EH (cell line): Measurements from ENCODE around the gene EIF6.
A peak's percentile ranks its signal among the peaks of the same experiment; 100 is the strongest.

ENCODE experiments used
- DNase-seq: peaks from one replicate; pipeline ENCODE4 v3.0.0-alpha.2; 2015; ENCODE audit warnings: low read depth

Gene EIF6

DNA sequence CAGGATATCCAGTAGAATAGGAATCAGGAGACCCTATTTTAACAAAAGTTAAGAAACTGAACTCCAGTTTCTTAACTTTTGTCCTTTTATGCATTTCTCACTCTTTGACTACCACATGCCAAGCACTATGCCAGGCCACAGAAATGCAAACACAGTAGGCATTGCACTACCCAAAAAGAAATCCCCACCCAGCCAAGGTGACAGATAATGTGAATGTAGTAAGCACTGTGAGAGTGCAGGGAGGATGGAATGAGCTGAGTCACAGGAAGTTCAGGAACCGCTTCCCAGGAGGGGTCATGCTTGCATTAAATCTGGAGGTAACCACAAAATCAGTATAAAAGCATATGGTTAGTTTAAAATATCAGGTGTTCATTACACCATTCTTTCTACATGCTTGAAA lies 27.7 kb upstream of the EIF6 start:
- peak; percentile 92 for DNase-seq

DNA sequence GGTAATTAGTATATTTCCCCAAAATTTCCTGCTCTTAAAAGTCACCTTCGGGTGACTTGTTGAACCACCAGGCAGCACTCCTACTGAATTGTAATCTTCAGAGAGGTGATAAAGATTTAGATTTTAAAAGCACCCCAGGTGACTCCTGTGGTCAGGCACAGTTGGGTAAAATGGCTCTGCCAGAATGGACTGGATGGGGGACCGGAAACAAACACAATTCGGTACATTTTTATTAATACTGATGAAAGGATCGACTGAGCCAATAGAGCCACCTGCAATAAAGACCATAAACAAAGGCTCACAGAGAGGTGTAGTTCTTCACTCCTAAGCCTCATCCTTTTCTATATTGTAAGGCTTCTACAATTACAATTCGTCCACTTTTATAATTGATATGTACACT lies 27.2 kb upstream of the EIF6 start:
- no peak for DNase-seq

DNA sequence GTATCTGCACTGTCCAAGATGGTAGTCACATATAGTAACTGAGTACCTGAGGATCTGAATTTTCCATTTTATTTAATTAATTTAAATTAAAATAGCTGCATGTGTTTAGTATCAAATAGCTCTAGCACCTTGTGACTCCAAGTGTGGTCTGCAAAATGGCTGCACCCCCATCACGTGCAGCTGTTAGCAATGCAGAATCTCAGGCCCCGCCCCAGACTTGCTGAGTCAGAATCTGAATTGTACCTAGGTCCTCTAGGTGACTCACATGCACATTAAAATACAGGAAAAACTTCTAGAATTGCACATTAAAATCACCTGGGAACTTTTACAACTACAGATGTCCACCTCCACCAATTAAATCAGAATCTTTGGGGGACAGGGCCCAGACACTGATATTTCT lies 26.8 kb upstream of the EIF6 start:
- peak; percentile 54 for DNase-seq

DNA sequence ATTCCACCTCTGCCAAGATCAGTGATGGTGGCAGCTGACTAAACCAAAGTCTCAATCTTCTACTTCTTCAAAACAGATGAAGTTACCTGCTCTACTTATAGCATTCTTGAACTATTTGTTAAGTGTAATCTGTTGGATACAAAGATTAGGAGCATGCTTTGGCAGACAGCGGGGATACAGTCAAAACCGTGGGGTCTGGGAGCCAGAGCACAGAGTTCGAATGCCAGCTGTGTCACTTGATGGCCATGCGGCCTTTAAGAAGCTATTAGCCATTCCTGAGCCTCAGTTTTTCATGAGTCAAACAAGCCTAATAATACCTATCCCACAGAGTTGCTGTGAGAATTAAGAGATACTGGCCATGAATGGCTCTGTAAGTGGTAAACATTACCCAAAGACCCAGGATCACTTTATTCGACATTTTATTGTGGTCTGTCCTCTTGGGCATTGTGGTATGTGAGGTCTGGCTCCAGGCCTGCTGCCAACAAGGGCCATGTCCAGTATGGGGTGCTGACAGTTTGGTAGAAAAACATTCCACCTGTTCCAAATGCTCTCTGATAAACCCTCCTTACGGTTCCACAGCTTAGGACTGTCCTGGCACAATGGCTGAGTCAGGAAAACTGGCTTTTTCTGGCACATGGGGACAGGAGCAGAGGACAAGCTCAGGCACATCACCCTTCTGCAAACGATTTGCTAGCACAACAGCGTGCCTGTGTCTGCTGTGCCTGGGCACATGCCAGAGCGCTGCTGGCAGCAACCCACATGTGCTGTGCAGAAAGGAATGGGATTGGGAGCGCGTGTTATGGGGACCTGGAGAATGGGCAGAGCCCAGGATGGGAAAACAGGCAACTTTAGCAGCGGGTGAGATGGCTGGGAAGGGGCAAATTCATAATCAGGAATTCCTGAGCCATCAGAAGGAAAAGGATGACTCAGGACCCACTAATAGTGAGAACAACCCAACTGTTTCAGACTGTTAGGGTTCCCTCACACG lies 23.4 kb upstream of the EIF6 start:
- peak; percentile 96 for DNase-seq

DNA sequence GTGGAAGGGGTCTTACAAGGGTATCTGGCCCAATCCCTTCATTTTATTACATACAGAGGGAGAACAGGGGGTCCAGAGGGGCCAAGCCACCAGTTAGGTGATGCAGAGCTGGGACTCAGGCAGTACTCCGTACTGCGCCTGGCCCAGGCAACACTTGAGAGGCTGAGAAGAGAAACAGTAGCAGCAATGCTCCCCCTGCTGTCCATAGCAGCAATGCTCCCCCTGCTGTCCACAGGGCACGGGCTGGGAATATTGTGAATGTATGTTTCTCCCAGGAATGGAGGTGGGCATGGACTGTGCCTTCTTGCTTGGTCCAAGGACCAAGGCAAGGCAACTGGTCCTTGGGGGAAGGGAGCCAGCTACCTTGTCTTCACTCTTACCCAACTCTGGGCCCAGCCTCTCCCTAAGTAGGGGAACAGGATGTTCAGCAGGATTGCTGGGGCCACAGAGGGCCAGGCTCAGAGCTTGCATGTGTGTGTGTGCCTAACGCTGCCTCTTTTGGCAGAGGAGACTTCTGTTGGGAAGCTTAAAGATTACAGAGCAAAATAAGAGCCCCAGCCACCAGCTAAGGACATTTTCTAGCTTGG lies 22.5 kb upstream of the EIF6 start:
- DNase-seq = peak; percentile 82

DNA sequence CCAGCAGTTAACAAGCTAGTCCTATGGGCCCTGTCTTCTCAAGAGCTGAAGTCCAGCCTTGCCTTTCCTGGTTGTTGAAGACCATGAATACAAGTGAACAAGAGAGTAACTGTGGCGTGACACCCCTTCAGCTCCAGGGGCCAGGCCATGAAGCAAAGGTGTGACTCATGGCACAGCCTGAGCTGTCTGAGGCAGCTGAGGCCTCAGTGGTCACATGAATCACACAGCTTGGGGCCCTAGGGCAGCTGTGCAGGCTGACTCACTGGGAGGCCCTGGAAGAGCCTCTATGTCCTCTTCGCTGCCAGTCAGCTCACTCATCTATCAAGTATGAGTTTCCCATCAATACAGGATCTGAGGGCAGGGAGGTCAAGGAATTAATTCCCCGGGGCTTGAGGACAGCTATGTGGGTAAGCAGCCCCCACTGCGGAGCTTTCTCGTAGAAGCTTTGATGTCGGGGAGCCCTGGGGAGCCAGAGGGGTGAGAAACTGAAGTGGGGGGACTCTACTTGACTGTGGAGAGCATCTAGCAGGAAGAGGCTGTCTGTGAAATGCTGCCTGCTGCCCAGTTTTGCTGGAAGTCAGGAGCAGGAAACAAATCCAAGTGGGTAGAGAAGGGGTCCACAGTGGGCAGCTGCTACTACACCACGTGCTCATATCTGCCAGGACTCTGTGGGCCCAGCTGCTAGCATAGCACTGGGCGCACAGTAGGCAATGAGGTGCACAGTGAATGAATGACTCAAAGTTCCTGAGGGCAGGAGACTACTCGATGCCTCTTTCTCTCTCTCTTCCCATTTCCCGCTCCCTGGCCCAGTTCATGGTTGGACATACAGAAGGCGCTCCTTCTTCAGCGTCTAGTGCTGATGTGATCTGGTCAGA lies 21.3 kb upstream of the EIF6 start:
- peak; percentile 100 for DNase-seq

DNA sequence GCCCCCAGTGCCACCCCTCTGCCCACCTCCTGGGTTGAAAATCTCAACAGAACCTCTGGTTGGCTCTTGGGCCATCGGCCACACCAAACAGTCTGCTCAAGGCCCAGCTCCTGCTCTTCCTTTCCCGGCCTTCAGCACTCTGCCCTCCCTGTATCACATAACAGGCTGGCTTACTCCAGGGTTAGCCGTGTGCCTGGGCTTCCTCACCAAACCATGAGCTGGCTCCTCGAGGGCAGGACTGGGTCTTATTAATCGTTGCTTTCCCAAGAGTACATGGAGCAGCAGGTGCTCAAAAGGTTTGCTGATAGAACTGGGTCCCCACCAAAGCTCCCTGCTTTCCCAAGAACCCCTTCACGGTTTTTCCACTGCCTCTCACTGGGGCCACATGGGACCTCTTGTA lies 20.4 kb upstream of the EIF6 start:
- DNase-seq = no peak

DNA sequence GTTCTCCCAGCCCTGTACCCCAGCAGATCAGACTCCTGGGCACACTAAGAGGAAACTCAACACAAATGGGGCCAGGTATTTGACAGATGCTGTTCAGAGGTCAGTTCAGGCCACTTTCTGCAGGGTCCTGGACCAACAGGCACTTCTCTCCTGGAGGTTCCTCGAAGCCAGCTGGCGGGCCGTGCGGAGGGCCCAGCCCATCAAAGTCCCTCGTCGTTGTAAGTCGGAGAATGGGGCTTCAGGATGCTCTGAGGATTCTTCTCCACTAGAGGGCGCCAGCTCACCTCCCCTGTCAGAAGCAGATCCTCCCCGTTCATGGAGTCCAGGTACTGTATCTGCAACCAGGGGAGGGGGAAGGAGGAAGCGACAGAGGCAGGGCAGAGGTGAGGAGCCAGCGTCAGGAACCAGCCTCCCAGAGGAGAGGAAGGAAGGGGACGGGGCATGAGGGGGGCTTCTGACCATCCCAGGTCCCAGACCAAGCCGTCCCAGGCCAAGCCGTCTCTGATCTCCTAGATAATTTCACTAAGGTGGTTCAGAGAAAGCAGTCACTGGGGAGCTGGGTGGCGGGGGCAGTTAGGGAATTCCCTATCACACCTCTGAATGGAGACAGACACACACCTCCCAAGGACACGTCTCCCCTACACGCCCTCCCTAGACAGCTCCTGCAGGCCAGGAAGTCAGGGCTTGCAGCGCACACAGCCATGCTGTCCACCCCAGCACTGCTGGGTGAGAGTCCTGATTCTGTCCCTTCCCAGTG lies 19.3 kb upstream of the EIF6 start:
- DNase-seq = peak; percentile 89

DNA sequence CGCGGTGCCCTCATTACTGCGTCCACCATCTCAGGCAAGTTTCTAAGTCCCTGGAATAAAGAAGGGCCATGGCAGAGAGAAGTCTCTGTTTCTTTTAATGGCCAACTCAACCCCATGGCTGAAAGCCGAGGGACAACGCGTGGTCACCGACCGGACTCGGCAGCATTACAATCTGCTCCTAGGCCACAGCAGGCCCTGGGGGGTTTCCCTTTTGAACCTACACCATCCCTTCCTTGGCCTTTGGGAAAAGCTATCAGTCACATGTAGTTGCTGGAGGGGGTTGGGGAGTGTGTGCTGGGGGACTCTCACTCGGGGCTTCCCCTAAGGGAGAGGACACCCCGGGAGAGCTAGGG lies 18.8 kb upstream of the EIF6 start:
- no peak for DNase-seq

DNA sequence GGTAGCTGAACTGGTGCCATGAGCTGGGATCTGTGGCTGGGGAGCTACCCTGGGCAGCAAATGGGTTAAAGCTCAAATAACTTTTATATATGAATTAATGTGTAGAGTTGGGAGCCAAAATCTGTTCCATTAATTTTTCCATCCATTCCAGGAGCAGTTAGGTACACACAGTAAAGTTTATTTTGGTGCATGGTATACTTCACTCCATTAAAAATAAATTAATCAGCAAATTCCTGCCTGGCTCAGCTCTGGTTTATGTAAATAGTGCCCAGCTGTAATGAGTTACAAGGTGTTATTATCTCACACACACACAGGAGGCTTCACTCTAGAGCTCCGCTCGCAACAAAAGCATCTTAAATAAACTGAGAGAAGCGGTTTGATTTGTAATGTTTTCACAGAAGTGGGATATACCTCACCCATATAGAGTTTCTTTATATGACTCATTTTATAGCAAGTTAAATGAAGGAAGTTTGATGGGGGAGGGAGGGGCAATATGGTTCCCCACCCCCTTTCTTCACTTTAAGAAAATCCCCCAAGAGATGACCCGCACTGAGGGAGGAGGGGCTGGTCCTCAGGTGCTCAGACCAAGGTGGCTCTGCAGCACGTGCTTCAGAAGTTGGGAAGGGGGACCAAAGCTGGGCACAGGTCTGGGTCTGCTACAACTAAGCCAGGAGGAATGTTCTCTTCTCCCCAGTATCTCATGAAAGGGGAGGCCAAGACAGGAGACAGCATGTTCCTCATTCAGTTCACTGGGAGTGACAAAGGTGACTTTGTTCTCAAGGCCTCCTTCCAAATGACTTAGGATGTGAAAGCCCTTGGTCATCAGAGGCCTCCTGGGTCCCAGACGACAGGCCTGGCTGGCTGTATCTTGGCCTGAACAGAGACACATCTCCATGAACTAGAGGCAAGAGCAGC lies 18.1 kb upstream of the EIF6 start:
- peak; percentile 83 for DNase-seq

DNA sequence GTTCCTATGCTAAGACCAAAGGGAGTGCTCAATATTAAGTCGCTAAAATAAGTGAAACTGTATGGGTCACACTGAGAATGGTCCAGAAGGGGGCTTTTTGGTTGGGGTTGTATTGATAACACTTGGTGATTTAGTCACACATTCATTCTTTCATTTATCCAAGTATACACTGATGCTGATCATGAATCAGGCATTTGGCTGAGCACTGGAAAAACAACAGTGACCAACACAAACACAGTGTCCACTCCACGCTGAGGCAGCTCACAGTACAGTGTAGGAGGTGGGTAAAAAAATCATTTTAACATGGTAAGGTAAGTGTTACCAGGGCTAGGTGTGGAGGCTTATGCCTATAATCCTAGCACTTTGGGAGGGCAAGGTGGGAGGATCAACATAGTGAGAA lies 16.9 kb upstream of the EIF6 start:
- DNase-seq = no peak

DNA sequence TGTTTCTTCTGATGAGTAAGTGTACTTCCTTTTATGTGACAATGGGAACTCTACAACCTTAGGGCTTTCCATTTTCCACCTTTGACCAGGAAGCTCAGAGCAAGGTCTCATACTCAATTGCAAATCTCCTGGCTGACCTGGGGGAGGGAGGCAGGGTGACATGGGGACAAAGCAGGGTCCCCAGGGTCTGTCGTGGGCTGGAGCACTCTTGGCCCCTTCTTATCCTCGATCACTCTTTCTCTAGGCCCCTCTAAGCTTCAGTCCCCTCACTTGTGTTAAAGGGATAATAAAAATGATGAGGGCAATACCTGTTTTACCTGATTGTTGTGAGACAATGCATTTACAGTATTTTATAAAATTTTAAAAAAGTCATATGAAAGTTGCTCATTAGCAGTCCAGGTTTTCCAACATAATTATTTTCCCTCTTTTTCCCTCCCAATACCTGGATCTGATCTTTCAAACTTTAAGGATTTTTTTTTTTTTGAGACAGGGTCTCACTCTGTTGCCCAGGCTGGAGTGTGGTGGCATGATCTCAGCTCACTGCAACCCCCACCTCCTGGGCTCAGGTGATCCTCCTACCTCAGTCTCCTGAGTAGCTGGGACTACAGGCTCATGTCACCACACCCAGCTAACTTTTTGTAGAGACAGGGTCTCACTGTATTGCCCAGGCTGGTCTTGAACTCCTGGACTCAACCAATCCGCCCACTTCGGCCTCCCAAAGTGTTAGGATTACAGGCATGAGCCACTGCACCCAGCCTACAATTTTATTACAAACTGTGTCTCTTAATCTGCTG lies 16.1 kb upstream of the EIF6 start:
- no peak for DNase-seq

DNA sequence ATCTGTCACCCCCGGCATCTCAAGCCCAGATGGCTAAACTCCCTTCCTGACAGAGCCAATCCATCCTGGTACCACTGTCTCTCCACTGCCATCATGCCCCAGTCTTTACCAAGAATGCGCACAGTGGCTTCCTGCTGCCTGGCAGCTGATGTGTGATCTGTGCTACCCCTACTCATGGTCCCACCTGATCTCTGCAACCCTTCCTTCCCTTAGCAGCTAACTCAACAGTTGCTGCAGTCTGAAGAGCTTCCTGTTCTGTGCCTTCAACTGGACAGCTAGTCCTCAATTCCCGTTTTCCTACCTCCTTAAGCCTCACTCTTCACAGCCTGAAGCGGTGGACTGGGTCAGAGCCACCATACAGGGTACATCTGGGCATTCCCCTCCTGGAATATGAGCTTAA lies 15.2 kb upstream of the EIF6 start:
- DNase-seq = no peak

DNA sequence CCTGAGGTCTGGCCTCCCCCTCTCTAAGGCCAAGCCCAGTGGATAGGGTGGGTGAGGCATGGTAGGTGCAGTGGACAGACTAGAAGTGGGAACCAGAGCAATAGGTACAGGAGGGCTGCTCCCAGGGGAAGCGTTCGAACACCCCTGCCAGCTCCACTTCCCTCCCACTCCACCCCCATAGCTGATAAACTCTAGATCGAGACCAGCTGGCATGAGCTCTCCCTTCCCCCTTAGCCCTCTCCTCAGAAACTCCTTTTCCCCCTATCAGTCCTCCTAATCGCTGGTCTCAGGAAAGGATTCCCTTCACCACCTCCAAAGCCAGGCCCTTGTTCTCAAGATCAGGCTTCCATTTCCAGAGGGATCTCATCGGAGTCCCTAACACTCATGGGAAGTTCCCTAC lies 13.7 kb upstream of the EIF6 start:
- DNase-seq = no peak

DNA sequence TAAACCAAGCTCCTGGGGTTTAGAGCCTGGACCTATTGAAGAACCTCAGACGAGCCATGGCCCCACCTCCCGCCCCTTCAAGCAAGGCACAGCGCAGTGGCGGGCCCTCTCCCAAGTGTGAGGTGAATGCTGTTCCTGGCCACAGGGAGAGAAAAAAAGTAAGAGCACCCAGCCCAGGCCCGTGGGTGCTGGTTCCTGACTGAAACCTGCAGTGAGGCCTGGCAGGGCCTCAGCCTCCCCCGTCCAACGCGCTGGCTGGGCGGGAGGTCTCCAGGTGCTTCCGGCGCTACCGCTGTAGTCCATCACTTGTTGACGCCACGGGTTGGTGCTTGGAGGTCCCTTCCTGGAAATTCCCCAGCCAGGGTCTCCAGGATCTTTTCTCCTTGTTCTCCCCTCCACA lies 13.2 kb upstream of the EIF6 start:
- no peak for DNase-seq

DNA sequence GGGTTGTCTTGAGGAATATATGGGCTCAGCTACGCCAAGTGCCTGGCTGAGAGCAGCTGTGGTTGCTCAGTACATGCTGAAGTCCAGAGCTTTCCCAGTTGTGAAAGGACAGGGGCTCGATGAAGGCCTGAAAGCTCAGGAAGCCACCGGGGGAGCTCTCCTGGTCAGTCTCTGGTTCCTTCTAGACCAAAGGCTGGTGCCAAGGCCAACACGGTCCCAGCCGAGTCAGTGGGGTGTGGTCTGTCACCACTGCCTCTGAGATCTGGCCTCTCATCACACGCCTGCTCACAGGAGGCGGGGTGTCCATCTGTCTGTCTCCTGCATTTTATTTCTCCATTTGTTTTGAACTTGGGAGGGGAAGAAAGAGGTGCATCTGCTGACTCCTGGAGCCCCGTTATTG lies 12.6 kb upstream of the EIF6 start:
- peak; percentile 59 for DNase-seq

DNA sequence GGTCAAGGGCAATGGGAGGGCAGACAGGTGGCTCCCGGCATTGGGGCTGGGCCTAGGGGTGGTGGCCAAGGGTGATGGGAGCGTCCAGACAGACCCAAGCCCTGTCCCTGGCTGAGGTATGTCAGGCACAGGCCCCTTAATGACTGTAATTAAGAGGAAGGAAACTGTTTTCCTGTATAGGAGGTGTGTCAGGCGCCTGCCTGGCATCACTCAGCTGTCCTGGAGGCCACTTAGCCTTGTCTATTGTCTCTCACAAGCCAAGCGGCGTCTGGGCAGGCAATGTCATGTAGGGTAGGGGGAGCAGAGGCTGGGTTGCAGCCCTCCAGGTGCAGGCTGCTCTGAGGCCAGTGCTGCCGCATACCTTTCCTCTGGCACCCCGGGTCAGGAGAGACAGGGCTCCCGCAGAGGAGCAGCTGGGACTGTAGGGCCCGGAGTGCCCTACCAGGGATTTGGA lies 11.6 kb upstream of the EIF6 start:
- DNase-seq = no peak

DNA sequence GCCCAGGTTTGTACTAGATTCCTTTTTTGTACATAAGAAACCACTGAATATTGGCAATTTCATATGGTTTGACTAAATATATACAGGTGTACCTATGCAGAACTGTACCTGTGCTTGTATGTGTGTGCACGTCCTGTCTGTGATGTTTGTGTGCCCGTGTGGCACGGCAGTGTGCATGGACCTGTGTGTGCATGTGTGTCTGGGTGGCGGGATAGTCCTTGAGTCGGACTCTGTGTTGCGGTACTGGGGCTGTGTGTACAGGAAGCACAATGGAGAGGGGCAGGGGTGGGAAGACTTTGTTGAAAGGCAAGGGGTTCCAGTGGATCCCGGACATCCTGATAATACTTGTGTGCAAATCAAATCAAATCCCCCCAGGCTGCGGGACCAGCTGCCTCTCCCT lies 11.1 kb upstream of the EIF6 start:
- DNase-seq = no peak

DNA sequence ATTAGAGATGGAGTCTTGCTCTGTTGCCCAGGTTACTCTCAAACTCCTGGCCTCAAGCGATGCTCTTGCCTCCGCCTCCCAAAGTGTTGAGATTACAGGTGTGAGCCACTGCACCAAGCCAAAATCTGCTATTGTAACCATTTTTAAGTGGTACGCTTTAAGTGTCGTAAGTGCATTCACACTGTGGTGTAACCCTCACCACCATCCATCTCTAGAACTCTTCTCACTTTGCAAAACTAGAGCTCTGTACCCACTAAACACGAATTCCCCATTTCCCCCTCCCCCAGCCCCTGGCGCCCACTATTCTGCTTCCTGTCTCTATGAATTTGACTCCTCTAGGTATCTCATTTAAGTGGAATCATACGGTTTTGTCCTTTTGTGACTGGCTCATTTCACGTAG lies 10.5 kb upstream of the EIF6 start:
- no peak for DNase-seq

DNA sequence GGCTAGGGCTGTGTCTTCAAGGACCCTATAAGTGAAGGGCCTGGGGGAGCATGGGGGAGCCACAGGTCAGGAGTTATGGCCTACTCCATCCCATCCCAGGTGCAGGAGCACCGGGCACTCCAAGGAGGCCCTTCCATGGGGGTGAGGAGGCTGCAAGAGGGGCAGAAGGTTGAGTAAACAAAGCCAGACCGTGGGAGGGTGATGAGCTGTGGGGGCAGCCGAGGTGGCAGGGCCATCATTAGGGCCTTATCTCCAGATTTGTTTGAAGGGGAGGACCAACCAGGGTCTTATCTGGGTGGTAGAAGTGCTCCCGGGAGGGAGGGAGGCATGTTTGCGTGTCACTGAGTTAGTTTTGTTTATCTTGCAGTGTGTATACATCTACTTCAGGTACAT lies 9.7 kb upstream of the EIF6 start:
- no peak for DNase-seq
